ENCODE measurements around the gene PRR7.

GRCh38 chr5:177430972-177431316 is 15.7 kb upstream of the PRR7 start:
- TF ChIP-seq CTCF (conservative IDR thresholded peaks at IDR 0.05; ENCODE audit: low read depth, low read length) (no peak), EZH2phosphoT487 (IDR thresholded peaks at IDR 0.05; ENCODE audit: borderline replicate concordance, low read length) (no peak), EZH2 (IDR thresholded peaks at IDR 0.05; ENCODE audit: low read length, unreplicated experiment) (no peak)
